HepG2 (cell line): Measurements from ENCODE around the gene SYNPR. TPM values are rescaled to one million over a fixed set of nuclear protein-coding genes. Genes with fewer than 3 reads are reported as not detected.

Source experiments
- ATAC-seq: fragments of 200-7000 bp; cut with Tn5 transposase; 3 replicates; pipeline ENCODE4 v1.9.1; 2020; ENCODE audit warnings: mild to moderate bottlenecking, moderate library complexity
- BruUV-seq: library from RNA; stranded (reverse); fragments of 400-500 nt; replicated peaks from 2 replicates; lab custom pipeline; 2021; lab: Mats Ljungman, UMichigan
- CTCF ChIA-PET: fragments of 300-600 bp; formaldehyde crosslinking; extraction: SDS; loops from one replicate; lab custom pipeline; 2021; ENCODE audit warnings: low total read pairs, inconsistent platforms, low intra/inter-chr PET ratio; lab: Yijun Ruan, JAX
- POLR2A ChIA-PET: fragments of 350-600 bp; sonication (Branson Sonifier 250); formaldehyde crosslinking; loops from one replicate; lab custom pipeline; 2020; ENCODE audit warnings: antibody characterized with exemption, inconsistent platforms; lab: Yijun Ruan, JAX
- DNase-seq: peaks from one replicate; pipeline ENCODE4 v3.0.0-alpha.2; 2015; ENCODE audit warnings: low spot score
- FAIRE-seq: peaks from 3 replicates; lab custom pipeline; 2011; peaks lifted over from hg19 to GRCh38; lab: Jason Lieb, UNC
- H2AFZ ChIP-seq: one replicate; pipeline ENCODE4 v1.6.1; 2011; ENCODE audit warnings: low read length, inconsistent platforms
- H3K27ac ChIP-seq: fragments of 300-600 bp; 3 replicates; pipeline ENCODE4 v1.8.0; 2011; ENCODE audit warnings: mixed run types, mild to moderate bottlenecking, mixed read lengths, low read length, inconsistent platforms; ENCODE audit not compliant: insufficient read depth; ENCODE audit errors: extremely low read length
- H3K27me3 ChIP-seq, 2 experiments: fragments of 200-600 bp in 1 of 2; 2 replicates in 1 of 2; 3 replicates in 1 of 2; pipeline versions ENCODE4 v1.6.0 to v1.8.0; 2011; ENCODE audit warnings: low read length in 2 of 2, mild to moderate bottlenecking in 2 of 2, moderate library complexity in 2 of 2, inconsistent platforms in 1 of 2; ENCODE audit not compliant: insufficient read depth in 2 of 2, control insufficient read depth in 1 of 2
- H3K36me3 ChIP-seq, 2 experiments: fragments of 200-600 bp in 1 of 2; replicated peaks in 1 of 2; 2 replicates in 1 of 2; 3 replicates in 1 of 2; pipeline versions ENCODE4 v1.5.1 to v1.8.0; 2011; ENCODE audit warnings: low read length in 2 of 2, inconsistent platforms in 1 of 2; ENCODE audit not compliant: insufficient read depth in 2 of 2, control insufficient read depth in 1 of 2
- H3K4me1 ChIP-seq: 2 replicates; pipeline ENCODE4 v1.5.1; 2012; ENCODE audit warnings: low read length, inconsistent platforms; ENCODE audit not compliant: insufficient read depth
- H3K4me2 ChIP-seq: 2 replicates; pipeline ENCODE4 v1.6.0; 2011; ENCODE audit warnings: low read depth, low read length, inconsistent platforms
- H3K4me3 ChIP-seq, 3 experiments: fragments of 200-600 bp in 1 of 3; sonication (generic), shearing (Covaris generic) in 1 of 3; replicated peaks in 1 of 3; 2 replicates each; pipeline ENCODE4 v1.5.1; 2011 to 2016; ENCODE audit warnings: low read length in 3 of 3, inconsistent platforms in 2 of 3, low read depth in 2 of 3, mild to moderate bottlenecking in 2 of 3, control low read depth in 1 of 3, mixed read lengths in 1 of 3; ENCODE audit not compliant: insufficient read depth in 1 of 3
- H3K79me2 ChIP-seq: one replicate; pipeline ENCODE4 v1.6.1; 2011; ENCODE audit warnings: low read length, inconsistent platforms; ENCODE audit not compliant: insufficient read depth
- H3K9ac ChIP-seq: 2 replicates; pipeline ENCODE4 v1.6.0; 2011; ENCODE audit warnings: mild to moderate bottlenecking, low read depth, low read length, inconsistent platforms; ENCODE audit not compliant: insufficient read depth
- H3K9me3 ChIP-seq: 2 replicates; pipeline ENCODE4 v1.5.1; 2012; ENCODE audit warnings: mild to moderate bottlenecking, low read length
- H4K20me1 ChIP-seq: 2 replicates; pipeline ENCODE4 v1.6.0; 2011; ENCODE audit warnings: inconsistent platforms, mild to moderate bottlenecking, low read length, moderate library complexity; ENCODE audit not compliant: insufficient read depth
- BCL3 ChIP-seq: sonication (generic); formaldehyde crosslinking; IDR thresholded peaks from 2 replicates; pipeline ENCODE4 v1.5.1; 2020; ENCODE audit warnings: mild to moderate bottlenecking, missing genetic modification reagents, moderate library complexity
- BCL6 ChIP-seq: IDR thresholded peaks from 2 replicates; pipeline ENCODE4 v1.6.1; 2016; ENCODE audit warnings: missing genetic modification reagents, missing compliant biosample characterization
- CREB1 ChIP-seq, 2 experiments: fragments of 450-650 bp in 1 of 2; IDR thresholded peaks; 2 replicates each; pipeline ENCODE4 v1.6.1; 2016 to 2017; ENCODE audit warnings: control low read depth in 1 of 2, mild to moderate bottlenecking in 1 of 2, missing compliant biosample characterization in 1 of 2, missing genetic modification characterization in 1 of 2
- HNRNPUL1 ChIP-seq: fragments of 200-400 bp; formaldehyde crosslinking; IDR thresholded peaks from 2 replicates; pipeline ENCODE4 v1.6.1; 2017; ENCODE audit warnings: low read depth, mild to moderate bottlenecking, low read length, moderate library complexity
- NFE2 ChIP-seq: sonication (generic); formaldehyde crosslinking; IDR thresholded peaks from 2 replicates; pipeline ENCODE4 v1.4.0; 2020; ENCODE audit warnings: missing genetic modification reagents
- PHF8 ChIP-seq: sonication (generic); formaldehyde crosslinking; IDR thresholded peaks from 2 replicates; pipeline ENCODE4 v1.5.0; 2020; ENCODE audit warnings: missing genetic modification reagents
- SKIL ChIP-seq: sonication (generic); formaldehyde crosslinking; IDR thresholded peaks from 2 replicates; pipeline ENCODE4 v1.8.0; 2022; ENCODE audit warnings: missing genetic modification reagents, mild to moderate bottlenecking, moderate library complexity, borderline replicate concordance
- SMC3 ChIP-seq: IDR thresholded peaks from 2 replicates; pipeline ENCODE4 v1.6.1; 2011; ENCODE audit warnings: low read length, improper control_type of control experiment
- ZNF781 ChIP-seq: sonication (generic); formaldehyde crosslinking; IDR thresholded peaks from 2 replicates; pipeline ENCODE4 v1.5.1; 2020; ENCODE audit warnings: borderline replicate concordance, mild to moderate bottlenecking, missing genetic modification reagents; ENCODE audit errors: not compliant biosample characterization
- WGBS: methylation state at CpG from one replicate; pipeline ENCODE4 v1.1.6; 2017; ENCODE audit warnings: low lambda C conversion rate; 5-methylcytosine and 5-hydroxymethylcytosine counted together
- in situ Hi-C: cut with HindIII; loops from 2 replicates; pipeline ENCODE4 v1.10.0; 2017; ENCODE audit warnings: low pct_unique_long_range_greater_than_20kb; ENCODE audit not compliant: extremely low pct_ligation_motif_present
- intact Hi-C: fragments of 100-400 bp; cut with micrococcal nuclease; formaldehyde crosslinking; loops from one replicate; pipeline ENCODE4 v1.10.0; 2022; ENCODE audit not compliant: unreplicated experiment
- polyA plus RNA-seq, 8 experiments: library from polyadenylated mRNA; depleted of rRNA in 3 of 8; stranded (reverse) in 7 of 8; unstranded in 1 of 8; fragments of >200 nt; fragmentation: Illumina TruSeq in 4 of 8; extraction: Trizol in 4 of 8; gene quantifications; 2 replicates each; pipeline versions ENCODE4 v1.2.1 to v1.2.3, GENCODE V29; 2011 to 2016; ENCODE audit warnings: low read depth in 4 of 8, missing spikeins in 1 of 8, mixed read lengths in 1 of 8; ENCODE audit not compliant: insufficient read depth in 1 of 8
- total RNA-seq, 5 experiments: library from RNA; depleted of rRNA; stranded (reverse); fragments of >200 nt; fragmentation: Illumina TruSeq; extraction: Trizol; gene quantifications; 2 replicates each; pipeline ENCODE4 v1.2.3, GENCODE V29; 2016; ENCODE audit warnings: low read depth in 1 of 5
- TF ChIP-seq, protein P1 (sequence below), 2 experiments: IDR thresholded peaks; 2 replicates each; pipeline ENCODE4 v1.6.1; 2011 to 2012; ENCODE audit warnings: low read length in 2 of 2, borderline replicate concordance in 1 of 2, low read depth in 1 of 2, mild to moderate bottlenecking in 1 of 2, moderate library complexity in 1 of 2

SYNPR gene
- total and polyA plus RNA-seq, 2 of the 13 experiments (the other 11 are each of a cell fraction or from before 2014, with no cell fraction given) = 0.04 TPM; not detected in 1

DNA sequence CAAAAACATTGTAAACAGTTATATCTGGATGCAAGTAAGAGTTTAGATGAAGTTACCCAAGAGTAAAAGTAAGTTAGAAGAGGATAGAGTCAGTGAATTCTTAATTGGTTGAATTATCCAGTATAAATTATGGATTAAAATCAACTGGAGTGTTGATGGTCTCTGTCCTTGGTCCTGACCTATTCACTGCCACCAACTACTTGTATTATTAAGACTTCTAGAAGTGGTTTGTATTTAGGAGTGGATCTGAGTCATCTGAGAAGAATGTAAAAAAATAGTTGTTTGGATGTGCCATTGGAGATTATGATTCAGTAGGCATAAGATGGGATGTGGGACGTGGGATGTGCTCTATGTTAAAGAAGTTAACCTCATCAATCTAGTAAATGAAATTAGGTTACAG is 86.4 kb downstream of the SYNPR start:
- no peak overlapping the region for H3K4me2 ChIP-seq
- no peaks in the 10 kb centered on the region for H3K79me2 ChIP-seq
- no peak overlapping the region for H3K4me3 ChIP-seq
- intact Hi-C loops = no loop called here
- no peak for DNase-seq
- no peaks in the 10 kb centered on the region for H3K36me3 ChIP-seq
- no TSS peak for BruUV-seq
- no peak overlapping the region for H3K9ac ChIP-seq
- TF ChIP-seq, protein P1, sequence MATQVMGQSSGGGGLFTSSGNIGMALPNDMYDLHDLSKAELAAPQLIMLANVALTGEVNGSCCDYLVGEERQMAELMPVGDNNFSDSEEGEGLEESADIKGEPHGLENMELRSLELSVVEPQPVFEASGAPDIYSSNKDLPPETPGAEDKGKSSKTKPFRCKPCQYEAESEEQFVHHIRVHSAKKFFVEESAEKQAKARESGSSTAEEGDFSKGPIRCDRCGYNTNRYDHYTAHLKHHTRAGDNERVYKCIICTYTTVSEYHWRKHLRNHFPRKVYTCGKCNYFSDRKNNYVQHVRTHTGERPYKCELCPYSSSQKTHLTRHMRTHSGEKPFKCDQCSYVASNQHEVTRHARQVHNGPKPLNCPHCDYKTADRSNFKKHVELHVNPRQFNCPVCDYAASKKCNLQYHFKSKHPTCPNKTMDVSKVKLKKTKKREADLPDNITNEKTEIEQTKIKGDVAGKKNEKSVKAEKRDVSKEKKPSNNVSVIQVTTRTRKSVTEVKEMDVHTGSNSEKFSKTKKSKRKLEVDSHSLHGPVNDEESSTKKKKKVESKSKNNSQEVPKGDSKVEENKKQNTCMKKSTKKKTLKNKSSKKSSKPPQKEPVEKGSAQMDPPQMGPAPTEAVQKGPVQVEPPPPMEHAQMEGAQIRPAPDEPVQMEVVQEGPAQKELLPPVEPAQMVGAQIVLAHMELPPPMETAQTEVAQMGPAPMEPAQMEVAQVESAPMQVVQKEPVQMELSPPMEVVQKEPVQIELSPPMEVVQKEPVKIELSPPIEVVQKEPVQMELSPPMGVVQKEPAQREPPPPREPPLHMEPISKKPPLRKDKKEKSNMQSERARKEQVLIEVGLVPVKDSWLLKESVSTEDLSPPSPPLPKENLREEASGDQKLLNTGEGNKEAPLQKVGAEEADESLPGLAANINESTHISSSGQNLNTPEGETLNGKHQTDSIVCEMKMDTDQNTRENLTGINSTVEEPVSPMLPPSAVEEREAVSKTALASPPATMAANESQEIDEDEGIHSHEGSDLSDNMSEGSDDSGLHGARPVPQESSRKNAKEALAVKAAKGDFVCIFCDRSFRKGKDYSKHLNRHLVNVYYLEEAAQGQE (IDR thresholded peaks at IDR 0.05; ENCODE audit: borderline replicate concordance in 1 of 2, low read depth in 1 of 2, low read length in 2 of 2) = peak; percentile 7 to 88
- TF ChIP-seq NFE2 (CRISPR knock-in tag) = no peak
- H3K4me1 ChIP-seq = no peaks in the 10 kb centered on the region
- 3% methylated on average over 1 of the region's 1 CpG for WGBS
- H3K9me3 ChIP-seq = no peaks in the 10 kb centered on the region
- no peaks in the 10 kb centered on the region for H4K20me1 ChIP-seq
- H3K27me3 ChIP-seq = no peaks in the 10 kb centered on the region
- no peak overlapping the region for H3K27ac ChIP-seq
- CTCF ChIA-PET = interaction anchor here (1.5 kb wide), 1 partner anchor 454 kb away, joined by 5 read pairs; no protein-coding TSS in a partner anchor
- FAIRE-seq = no peak
- POLR2A ChIA-PET = no interaction called here
- no peak overlapping the region for H2AFZ ChIP-seq
- no peak for ATAC-seq
- in situ Hi-C loops = no loop called here

GRCh38 chr3:63364910-63365309 is 86.8 kb downstream of the SYNPR start:
- ChIA-PET POLR2A (no interaction called here), CTCF (interaction anchor here (1.5 kb wide), 1 partner anchor 454 kb away, joined by 5 read pairs; no protein-coding TSS in a partner anchor)
- H3K9ac ChIP-seq = no peak overlapping the region
- H3K4me2 ChIP-seq = no peak overlapping the region
- H3K79me2 ChIP-seq = no peaks in the 10 kb centered on the region
- BruUV-seq = no TSS peak
- H2AFZ ChIP-seq = no peak overlapping the region
- no peaks in the 10 kb centered on the region for H3K36me3 ChIP-seq
- H3K4me1 ChIP-seq = no peaks in the 10 kb centered on the region
- intact Hi-C loops = loop anchor here (1.0 kb wide), 1 partner anchor 453 kb away; no protein-coding TSS in a partner anchor
- H3K4me3 ChIP-seq = no peak overlapping the region
- H3K9me3 ChIP-seq = no peaks in the 10 kb centered on the region
- peak; percentile 74 for ATAC-seq
- H3K27me3 ChIP-seq = no peaks in the 10 kb centered on the region
- DNase-seq = no peak
- in situ Hi-C loops = no loop called here
- FAIRE-seq = no peak
- WGBS = 5% methylated on average over 2 of the region's 2 CpGs
- no peaks in the 10 kb centered on the region for H4K20me1 ChIP-seq
- H3K27ac ChIP-seq = no peak overlapping the region
- TF ChIP-seq HNRNPUL1 (no peak), SMC3 (peak; percentile 18; the same call in 1 of the 2 replicates), BCL3 (CRISPR knock-in tag) (no peak), BCL6 (CRISPR knock-in tag) (no peak), ZNF781 (CRISPR knock-in tag) (no peak), CREB1 (IDR thresholded peaks at IDR 0.05) (no peak), CREB1 (CRISPR knock-in tag; IDR thresholded peaks at IDR 0.05) (no peak), PHF8 (CRISPR knock-in tag) (no peak), SKIL (CRISPR knock-in tag) (no peak)
